H9 (cell line): ENCODE results near the gene ARL13B. TPM values are rescaled to one million over a fixed set of nuclear protein-coding genes. Genes with fewer than 3 reads are reported as not detected.

Source experiments
- DNase-seq: peaks from one replicate; pipeline ENCODE4 v3.0.0-alpha.2; 2017
- H2AFZ ChIP-seq: one replicate; pipeline ENCODE4 v1.6.1; 2013; ENCODE audit warnings: mild to moderate bottlenecking, low read length, control low read depth, moderate library complexity
- H2AK5ac ChIP-seq: 2 replicates; pipeline ENCODE4 v1.6.1; 2013; ENCODE audit warnings: low read length, control low read depth, mixed read lengths; ENCODE audit not compliant: insufficient read length
- H2BK120ac ChIP-seq: one replicate; pipeline ENCODE4 v1.6.1; 2013; ENCODE audit warnings: low read depth, mild to moderate bottlenecking, low read length, control low read depth, inconsistent platforms; ENCODE audit not compliant: poor library complexity, severe bottlenecking
- H2BK12ac ChIP-seq: 2 replicates; pipeline ENCODE4 v1.6.1; 2013; ENCODE audit warnings: low read length, control low read depth, mixed read lengths, low read depth; ENCODE audit not compliant: insufficient read length
- H2BK15ac ChIP-seq: 2 replicates; pipeline ENCODE4 v1.6.1; 2013; ENCODE audit warnings: low read depth, low read length, control low read depth
- H2BK20ac ChIP-seq: one replicate; pipeline ENCODE4 v1.6.1; 2013; ENCODE audit warnings: low read depth, mild to moderate bottlenecking, low read length, control low read depth, inconsistent platforms; ENCODE audit not compliant: poor library complexity, severe bottlenecking
- H2BK5ac ChIP-seq: 2 replicates; pipeline ENCODE4 v1.6.1; 2013; ENCODE audit warnings: low read length, control low read depth, mixed read lengths; ENCODE audit not compliant: insufficient read length
- H3K14ac ChIP-seq: 2 replicates; pipeline ENCODE4 v1.6.1; 2013; ENCODE audit warnings: low read length, control low read depth; ENCODE audit not compliant: insufficient read depth
- H3K18ac ChIP-seq: 2 replicates; pipeline ENCODE4 v1.6.1; 2013; ENCODE audit warnings: low read depth, mild to moderate bottlenecking, mixed read lengths, low read length, control low read depth; ENCODE audit not compliant: insufficient read length
- H3K23ac ChIP-seq: 2 replicates; pipeline ENCODE4 v1.6.1; 2013; ENCODE audit warnings: low read length, control low read depth, mixed read lengths, low read depth; ENCODE audit not compliant: insufficient read length
- H3K23me2 ChIP-seq: 2 replicates; pipeline ENCODE4 v1.6.1; 2013; ENCODE audit warnings: low read depth, mild to moderate bottlenecking, mixed read lengths, low read length, control low read depth; ENCODE audit not compliant: insufficient read length, poor library complexity, severe bottlenecking
- H3K27ac ChIP-seq: 2 replicates; pipeline ENCODE4 v1.5.1; 2013; ENCODE audit warnings: low read length, control low read depth, mixed read lengths, low read depth; ENCODE audit not compliant: insufficient read length
- H3K27me3 ChIP-seq: 2 replicates; pipeline ENCODE4 v1.6.1; 2013; ENCODE audit warnings: low read length, control low read depth, inconsistent platforms; ENCODE audit not compliant: insufficient read depth
- H3K4ac ChIP-seq: 2 replicates; pipeline ENCODE4 v1.6.1; 2013; ENCODE audit warnings: low read depth, mild to moderate bottlenecking, control low read depth, inconsistent platforms, low read length, moderate library complexity
- H3K4me1 ChIP-seq: 2 replicates; pipeline ENCODE4 v1.6.1; 2013; ENCODE audit warnings: low read length, control low read depth, inconsistent platforms; ENCODE audit not compliant: insufficient read depth
- H3K4me2 ChIP-seq: 2 replicates; pipeline ENCODE4 v1.6.1; 2013; ENCODE audit warnings: low read length, control low read depth, mixed read lengths; ENCODE audit not compliant: insufficient read length, insufficient read depth
- H3K56ac ChIP-seq: 2 replicates; pipeline ENCODE4 v1.6.1; 2013; ENCODE audit warnings: low read depth, mild to moderate bottlenecking, mixed read lengths, low read length, control low read depth; ENCODE audit not compliant: insufficient read length
- H3K79me1 ChIP-seq: 2 replicates; pipeline ENCODE4 v1.6.1; 2013; ENCODE audit warnings: low read depth, mild to moderate bottlenecking, moderate library complexity, low read length, control low read depth, inconsistent platforms; ENCODE audit not compliant: insufficient read depth, poor library complexity, severe bottlenecking
- H3K79me2 ChIP-seq: 2 replicates; pipeline ENCODE4 v1.6.1; 2013; ENCODE audit warnings: low read length, control low read depth, inconsistent platforms; ENCODE audit not compliant: insufficient read depth
- H3K9ac ChIP-seq: 2 replicates; pipeline ENCODE4 v1.6.1; 2013; ENCODE audit warnings: low read length, control low read depth, mixed read lengths; ENCODE audit not compliant: insufficient read length; ENCODE audit errors: extremely low read depth
- H3K9me3 ChIP-seq: one replicate; pipeline ENCODE4 v1.6.1; 2013; ENCODE audit warnings: low read depth, low read length, inconsistent platforms; ENCODE audit not compliant: control insufficient read depth
- H3T11ph ChIP-seq: one replicate; pipeline ENCODE4 v1.6.1; 2013; ENCODE audit warnings: mild to moderate bottlenecking, low read length, control low read depth, inconsistent platforms
- H4K20me1 ChIP-seq: one replicate; pipeline ENCODE4 v1.6.1; 2013; ENCODE audit not compliant: control insufficient read depth, insufficient read length, insufficient read depth
- H4K5ac ChIP-seq: 2 replicates; pipeline ENCODE4 v1.6.1; 2013; ENCODE audit warnings: low read depth, mild to moderate bottlenecking, mixed read lengths, low read length, control low read depth; ENCODE audit not compliant: insufficient read length
- H4K8ac ChIP-seq: replicated peaks from 2 replicates; pipeline ENCODE4 v1.6.1; 2013; ENCODE audit warnings: low read length, control low read depth, mixed read lengths, low read depth; ENCODE audit not compliant: insufficient read length
- H4K91ac ChIP-seq: 2 replicates; pipeline ENCODE4 v1.6.1; 2013; ENCODE audit warnings: low read depth, mild to moderate bottlenecking, moderate library complexity, mixed read lengths, low read length, control low read depth; ENCODE audit not compliant: insufficient read length
- H3K27ac Mint-ChIP-seq, 3 experiments: 2 replicates in 2 of 3; 3 replicates in 1 of 3; pipeline ENCODE4 v1.8.0; 2020 to 2021; ENCODE audit warnings: mixed read lengths in 3 of 3, mild to moderate bottlenecking in 1 of 3, moderate library complexity in 1 of 3
- H3K27me3 Mint-ChIP-seq: 2 replicates; pipeline ENCODE4 v1.8.0; 2021; ENCODE audit warnings: low read depth, mild to moderate bottlenecking, moderate library complexity, mixed read lengths
- H3K36me3 Mint-ChIP-seq, 3 experiments: 2 replicates in 2 of 3; 3 replicates in 1 of 3; pipeline ENCODE4 v1.8.0; 2020 to 2021; ENCODE audit warnings: low read depth in 3 of 3, mixed read lengths in 3 of 3; ENCODE audit not compliant: insufficient read depth in 1 of 3
- H3K4me1 Mint-ChIP-seq, 2 experiments: 2 replicates each; pipeline ENCODE4 v1.8.0; 2020; ENCODE audit warnings: mixed read lengths in 2 of 2
- H3K4me3 Mint-ChIP-seq, 2 experiments: 2 replicates in 1 of 2; 3 replicates in 1 of 2; pipeline ENCODE4 v1.8.0; 2020 to 2021; ENCODE audit warnings: mild to moderate bottlenecking in 2 of 2, mixed read lengths in 2 of 2, moderate library complexity in 1 of 2
- H3K9me3 Mint-ChIP-seq, 2 experiments: 2 replicates in 1 of 2; 3 replicates in 1 of 2; pipeline ENCODE4 v1.8.0; 2020; ENCODE audit warnings: mild to moderate bottlenecking in 2 of 2, mixed read lengths in 2 of 2, moderate library complexity in 1 of 2
- WGBS: extraction: QIAGEN DNeasy Blood & Tissue Kit; methylation state at CpG from one replicate; pipeline ENCODE4 v1.1.7; 2013; ENCODE audit warnings: missing lambda C conversion rate, low lambda C conversion rate, mixed read lengths; ENCODE audit not compliant: insufficient read length; ENCODE audit errors: extremely low coverage; 5-methylcytosine and 5-hydroxymethylcytosine counted together
- total RNA-seq: library from RNA; stranded (reverse); gene quantifications from 2 replicates; pipeline ENCODE4 v1.2.1, GENCODE V29; 2021
- TF ChIP-seq, protein P1 (sequence below): fragments of 200-600 bp; sonication (generic); conservative IDR thresholded peaks from 3 replicates; pipeline ENCODE4 v1.8.0; 2021; ENCODE audit warnings: antibody characterized with exemption, mild to moderate bottlenecking

Gene ARL13B
- total RNA-seq, 1 experiment from 2014 or later = 7.9 TPM

DNA sequence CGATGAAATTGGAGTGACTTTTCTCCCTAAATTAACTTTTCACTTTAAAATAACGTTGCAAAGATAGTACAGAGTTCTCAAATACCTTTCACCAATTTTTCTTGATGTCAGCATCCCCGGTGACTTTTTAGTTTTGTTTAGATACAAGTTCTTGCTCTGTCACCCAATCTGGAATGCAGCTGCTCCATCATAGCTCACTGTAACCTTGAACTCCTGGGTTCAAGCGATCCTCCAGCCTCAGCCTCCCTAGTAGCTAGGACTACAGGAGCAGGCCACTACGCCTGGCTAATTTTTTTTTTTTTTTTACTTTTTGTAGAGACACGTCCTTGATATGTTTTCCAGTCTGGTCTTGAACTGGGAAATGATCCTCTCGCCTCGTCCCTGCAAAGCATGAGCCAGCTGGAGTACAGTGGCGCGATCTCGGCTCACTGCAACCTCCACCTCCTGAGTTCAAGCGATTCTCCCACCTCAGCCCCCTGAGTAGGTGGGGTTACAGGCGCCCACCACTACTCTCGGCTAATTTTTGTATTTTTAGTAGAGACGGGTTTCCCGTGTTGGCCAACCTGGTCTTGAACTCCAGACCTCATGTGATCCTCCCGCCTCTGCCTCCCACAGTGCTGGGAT lies 83.7 kb downstream of the ARL13B start:
- peak overlapping the region; percentile 73 for H3K4me2 ChIP-seq
- H4K91ac ChIP-seq = no peak overlapping the region
- peak overlapping the region; percentile 96 to 98 for H3K4me3 Mint-ChIP-seq
- H3K27me3 Mint-ChIP-seq = no peaks in the 10 kb centered on the region
- H2BK5ac ChIP-seq = no peak overlapping the region
- H3K27me3 ChIP-seq = no peaks in the 10 kb centered on the region
- no peak overlapping the region for H3K18ac ChIP-seq
- H3K79me2 ChIP-seq = no peaks in the 10 kb centered on the region; the same call in 1 of the 2 replicates
- H4K8ac ChIP-seq = no peak overlapping the region
- H3K27ac Mint-ChIP-seq = peak overlapping the region in 2 of 3 experiments; percentile 100; a peak in 5 of 7 replicates
- H3K14ac ChIP-seq = no peak overlapping the region
- H3K4ac ChIP-seq = no peak overlapping the region
- no peaks in the 10 kb centered on the region for H3K9me3 ChIP-seq
- peaks cover 0 to 2% of the 10 kb centered on the region in 2 experiments; a peak in 1 of 5 replicates for H3K9me3 Mint-ChIP-seq
- peaks cover 5 to 8% of the 10 kb centered on the region in 2 experiments for H3K4me1 Mint-ChIP-seq
- no peaks in the 10 kb centered on the region for H4K20me1 ChIP-seq
- H3K23me2 ChIP-seq = peaks cover 8% of the 10 kb centered on the region
- H3K9ac ChIP-seq = peak overlapping the region; percentile 89
- no CpG with 5 or more reads among the region's 17 CpGs for WGBS
- TF ChIP-seq, protein P1, sequence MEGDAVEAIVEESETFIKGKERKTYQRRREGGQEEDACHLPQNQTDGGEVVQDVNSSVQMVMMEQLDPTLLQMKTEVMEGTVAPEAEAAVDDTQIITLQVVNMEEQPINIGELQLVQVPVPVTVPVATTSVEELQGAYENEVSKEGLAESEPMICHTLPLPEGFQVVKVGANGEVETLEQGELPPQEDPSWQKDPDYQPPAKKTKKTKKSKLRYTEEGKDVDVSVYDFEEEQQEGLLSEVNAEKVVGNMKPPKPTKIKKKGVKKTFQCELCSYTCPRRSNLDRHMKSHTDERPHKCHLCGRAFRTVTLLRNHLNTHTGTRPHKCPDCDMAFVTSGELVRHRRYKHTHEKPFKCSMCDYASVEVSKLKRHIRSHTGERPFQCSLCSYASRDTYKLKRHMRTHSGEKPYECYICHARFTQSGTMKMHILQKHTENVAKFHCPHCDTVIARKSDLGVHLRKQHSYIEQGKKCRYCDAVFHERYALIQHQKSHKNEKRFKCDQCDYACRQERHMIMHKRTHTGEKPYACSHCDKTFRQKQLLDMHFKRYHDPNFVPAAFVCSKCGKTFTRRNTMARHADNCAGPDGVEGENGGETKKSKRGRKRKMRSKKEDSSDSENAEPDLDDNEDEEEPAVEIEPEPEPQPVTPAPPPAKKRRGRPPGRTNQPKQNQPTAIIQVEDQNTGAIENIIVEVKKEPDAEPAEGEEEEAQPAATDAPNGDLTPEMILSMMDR = no peak
- no peak overlapping the region for H3K56ac ChIP-seq
- H2BK120ac ChIP-seq = no peak overlapping the region
- H3K23ac ChIP-seq = no peak overlapping the region
- H3K4me1 ChIP-seq = no peaks in the 10 kb centered on the region; the same call in none of the 2 replicates
- no peak overlapping the region for H2BK20ac ChIP-seq
- H2AK5ac ChIP-seq = no peak overlapping the region
- H3K27ac ChIP-seq = peak overlapping the region; percentile 72
- no peak overlapping the region for H3T11ph ChIP-seq
- DNase-seq = no peak
- H3K79me1 ChIP-seq = peaks cover 4% of the 10 kb centered on the region
- no peak overlapping the region for H2BK12ac ChIP-seq
- H4K5ac ChIP-seq = no peak overlapping the region
- H3K36me3 Mint-ChIP-seq = peaks cover 8 to 15% (median 9%) of the 10 kb centered on the region in 3 experiments; a peak in 6 of 7 replicates
- H2BK15ac ChIP-seq = no peak overlapping the region
- H2AFZ ChIP-seq = no peak overlapping the region
